ENCODE data around the gene ZFP62.

The ZFP62 gene

GRCh38 chr5:180866985-180867384 lies 5.9 kb upstream of the ZFP62 start:
- DNase-seq: no peak

DNA sequence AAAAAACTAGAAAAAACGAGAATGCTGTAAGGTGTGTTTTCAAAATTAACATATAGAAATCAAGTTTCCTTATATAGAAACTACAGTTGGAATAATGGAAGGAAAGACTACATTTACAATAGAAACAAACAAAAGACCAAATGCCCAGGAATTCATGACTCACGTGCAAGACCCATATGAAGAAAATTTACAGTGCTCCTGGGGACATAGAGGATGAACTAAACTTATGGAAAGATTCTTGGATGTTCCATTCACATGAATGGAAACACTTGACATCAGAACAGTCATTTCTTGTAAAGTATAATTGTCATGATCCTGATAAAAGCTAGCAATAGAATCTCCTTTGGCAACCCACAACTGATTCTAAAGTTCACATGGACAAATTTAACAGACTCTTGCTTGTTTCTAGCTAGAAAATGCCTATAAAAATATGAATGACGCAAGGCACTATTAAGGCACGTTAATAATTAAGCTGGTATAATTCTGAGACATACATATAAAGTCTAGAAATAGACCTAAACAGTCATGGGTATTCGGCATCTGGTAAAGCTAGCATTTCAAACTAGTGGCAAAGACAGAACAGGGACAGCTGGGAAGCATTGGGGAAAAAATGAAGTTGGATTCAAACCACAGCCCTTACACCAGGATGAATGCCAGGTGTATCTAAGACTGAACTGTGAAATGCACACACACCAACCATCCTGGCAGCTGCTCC lies 5.1 kb upstream of the ZFP62 start:
- no peak for DNase-seq

GRCh38 chr5:180862645-180863044 lies 1.6 kb upstream of the ZFP62 start:
- DNase-seq: no peak

- no peak for DNase-seq
Measured at GRCh38 chr5:180860273-180860886, 696 bp downstream of the ZFP62 start.

DNA sequence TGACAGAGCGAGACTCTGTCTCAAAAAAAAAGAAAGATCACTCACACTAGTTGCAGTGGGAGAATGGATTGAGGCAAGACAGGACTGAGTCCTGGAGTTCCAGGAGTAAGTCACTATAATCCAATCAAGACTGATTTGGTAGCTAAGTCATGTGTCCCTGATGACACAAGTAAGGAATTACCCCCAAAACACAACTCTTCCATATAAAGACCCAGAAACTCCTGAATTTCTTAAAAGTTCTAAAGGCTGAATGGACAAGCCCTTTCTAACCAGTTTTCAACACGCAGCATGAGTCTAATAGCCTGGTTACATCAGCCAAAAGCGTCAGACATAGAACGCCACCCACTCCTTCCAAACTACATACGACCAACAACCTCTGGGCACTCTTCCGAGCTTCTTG lies 2.5 kb downstream of the ZFP62 start:
- no peak for DNase-seq

DNA sequence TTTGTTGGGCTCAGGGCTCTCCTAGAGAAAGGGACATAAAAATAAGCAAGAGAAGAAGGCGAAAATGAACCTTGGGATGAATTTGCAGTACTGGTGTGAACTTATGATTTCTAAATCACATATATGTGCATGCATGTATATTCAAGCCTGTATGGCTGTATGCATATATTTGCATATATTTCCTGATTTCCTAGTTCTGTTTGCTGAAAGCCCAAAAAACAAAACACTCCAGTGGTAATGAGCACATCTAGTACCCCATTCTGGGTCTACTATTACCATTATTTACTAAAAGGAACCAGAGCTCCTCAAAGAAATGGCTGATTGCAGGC lies 7.3 kb downstream of the ZFP62 start:
- no peak for DNase-seq

GRCh38 chr5:180853121-180853847 lies 7.8 kb downstream of the ZFP62 start:
- no peak for DNase-seq

GRCh38 chr5:180852495-180852894 lies 8.6 kb downstream of the ZFP62 start:
- no peak for DNase-seq

DNA sequence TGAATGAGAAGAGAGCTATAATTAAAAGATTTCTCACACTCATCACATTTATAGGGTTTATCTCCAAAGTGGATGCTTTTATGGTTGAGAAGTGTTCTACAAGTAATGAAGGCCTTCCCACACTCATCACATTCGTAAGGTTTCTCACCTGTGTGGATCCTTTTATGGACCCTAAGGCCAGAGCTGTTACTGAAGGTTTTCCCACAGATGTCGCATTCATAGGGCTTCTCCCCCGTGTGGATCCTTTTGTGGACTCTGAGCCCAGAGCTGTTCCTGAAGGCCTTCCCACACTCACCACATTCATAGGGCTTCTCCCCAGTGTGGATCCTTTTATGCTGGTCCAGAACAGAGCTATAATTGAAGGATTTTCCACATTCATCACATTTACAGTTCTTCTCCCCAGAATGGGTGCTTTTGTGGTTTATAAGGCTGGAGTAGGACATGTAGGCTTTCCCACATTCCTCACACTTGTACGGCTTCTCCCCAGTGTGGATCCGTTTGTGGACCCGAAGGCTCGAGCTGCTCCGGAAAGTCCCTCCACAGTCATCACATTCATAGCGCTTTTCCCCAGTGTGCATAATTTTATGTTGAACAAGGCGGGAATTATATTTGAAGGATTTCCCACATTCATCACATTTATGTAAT lies 10.5 kb downstream of the ZFP62 start:
- peak in 1 of 2 experiments; percentile 4 for DNase-seq

DNA sequence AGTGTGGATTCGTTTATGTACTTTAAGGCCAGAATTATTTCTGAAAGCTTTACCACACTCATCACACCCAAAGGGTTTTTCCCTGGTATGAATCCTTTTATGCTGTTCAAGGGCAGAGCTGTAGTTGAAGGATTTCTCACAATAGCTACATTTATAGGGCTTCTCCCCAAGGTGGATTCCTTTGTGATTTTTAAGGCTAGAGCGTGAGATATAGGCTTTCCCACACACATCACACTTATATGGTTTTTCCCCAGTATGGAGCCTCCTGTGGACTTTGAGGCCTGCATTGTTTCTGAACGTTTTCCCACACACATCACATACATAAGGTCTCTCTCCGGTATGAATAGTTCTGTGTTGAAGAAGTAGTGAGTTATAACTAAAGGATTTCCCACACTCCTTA lies 11.2 kb downstream of the ZFP62 start:
- no peak for DNase-seq

DNA sequence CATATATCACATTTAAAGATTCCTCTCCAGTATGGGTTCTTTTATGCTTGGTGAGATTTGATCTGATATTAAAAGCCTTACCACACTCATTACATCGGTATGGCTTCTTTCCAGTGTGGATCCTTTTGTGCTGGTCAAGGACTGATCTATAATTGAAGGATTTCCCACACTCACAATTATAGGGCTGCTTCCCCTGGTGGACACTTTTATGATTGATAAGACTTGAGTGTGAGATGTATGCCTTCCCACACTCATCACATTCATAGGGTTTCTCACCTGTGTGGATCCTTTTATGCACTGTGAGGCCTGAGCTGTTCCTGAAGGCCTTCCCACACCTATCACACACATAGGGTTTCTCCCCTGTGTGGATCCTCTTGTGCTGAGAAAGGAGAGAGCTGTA lies 12.2 kb downstream of the ZFP62 start:
- DNase-seq: peak in 1 of 2 experiments; percentile 8

GRCh38 chr5:180848265-180848664 lies 12.8 kb downstream of the ZFP62 start:
- no peak for DNase-seq

GRCh38 chr5:180847026-180847425 lies 14.1 kb downstream of the ZFP62 start:
- DNase-seq: peak in 1 of 2 experiments; percentile 2

DNA sequence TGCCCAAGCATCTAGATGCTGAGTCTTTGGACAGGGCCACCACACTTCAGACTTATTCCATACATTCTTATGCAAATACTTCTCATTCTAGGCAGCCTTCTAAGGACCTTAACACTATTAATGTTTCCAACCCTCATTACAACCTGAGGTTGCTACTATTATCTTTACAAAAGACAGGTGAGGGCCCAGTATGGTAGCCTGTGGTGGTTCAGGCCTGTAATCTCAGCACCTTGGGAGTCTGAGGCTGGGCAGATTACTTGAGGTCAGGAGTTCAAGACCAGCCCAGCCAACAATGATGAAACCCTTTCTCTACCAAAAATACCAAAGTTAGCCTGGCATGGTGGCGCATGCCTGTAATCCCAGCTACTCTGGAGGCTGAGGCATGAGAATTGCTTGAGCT lies 16.2 kb downstream of the ZFP62 start:
- DNase-seq: peak in 1 of 2 experiments; percentile 2

GRCh38 chr5:180844432-180844831 lies 16.6 kb downstream of the ZFP62 start:
- DNase-seq: peak in 1 of 2 experiments; percentile 4

GRCh38 chr5:180839935-180840334 lies 21.1 kb downstream of the ZFP62 start:
- no peak for DNase-seq

GRCh38 chr5:180839227-180839626 lies 21.8 kb downstream of the ZFP62 start:
- DNase-seq: no peak

- no peak for DNase-seq
Measured at GRCh38 chr5:180837478-180837877, 23.6 kb downstream of the ZFP62 start.

GRCh38 chr5:180832638-180833068 lies 28.4 kb downstream of the ZFP62 start:
- peak; percentile 56 to 64 for DNase-seq

GRCh38 chr5:180831139-180832093 lies 29.7 kb downstream of the ZFP62 start:
- DNase-seq: peak; percentile 85 to 89

DNA sequence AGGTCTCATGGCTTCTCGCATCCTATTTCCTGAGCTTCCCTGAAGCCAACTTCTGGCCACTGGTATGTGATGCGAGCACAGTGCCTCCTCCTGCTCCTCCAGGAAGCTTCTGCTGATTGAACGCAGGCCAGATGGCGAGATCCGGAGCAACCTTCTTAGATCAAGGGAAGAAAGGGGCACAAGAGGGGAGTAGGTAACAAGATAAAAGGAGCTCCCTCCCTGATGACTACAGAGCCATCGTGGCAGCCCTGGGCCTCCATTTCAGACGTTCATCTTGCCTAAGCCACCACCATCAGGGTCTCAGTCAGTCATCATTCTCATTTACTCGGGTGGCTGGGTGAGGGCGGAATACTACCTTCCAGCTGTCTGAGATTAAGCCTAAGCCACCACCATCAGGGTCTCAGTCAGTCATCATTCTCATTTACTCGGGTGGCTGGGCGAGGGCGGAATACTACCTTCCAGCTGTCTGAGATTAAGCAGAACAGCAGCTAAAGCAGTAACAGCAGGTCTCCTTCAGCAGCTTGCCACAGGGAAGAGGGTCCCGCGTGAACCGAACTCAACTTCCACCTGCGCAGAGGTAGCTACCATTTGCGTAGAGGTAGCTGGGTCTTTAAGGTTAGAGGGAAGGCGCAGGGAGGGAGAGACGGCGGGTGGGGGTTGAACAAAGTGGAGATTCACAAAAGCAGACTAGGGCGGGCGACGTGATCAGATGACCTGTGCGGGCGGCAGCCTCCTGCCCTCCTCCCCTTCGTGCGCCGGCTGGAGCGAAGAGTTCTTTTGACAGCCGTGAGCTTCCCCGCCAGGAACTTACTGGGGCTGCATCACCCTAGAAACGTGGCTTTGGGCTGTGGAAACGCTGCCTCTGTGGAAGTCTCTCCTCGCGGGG lies 30.6 kb downstream of the ZFP62 start:
- peak; percentile 78 to 80 for DNase-seq

All from activated T-cell treated with anti-CD3 and anti-CD28 coated beads, Interleukin-2, amount 50 U/mL, for 48 hours (primary cell).